SKM-1 treated with dmso at 0.1 percent for 144 hours (cell line): ENCODE data around the gene NKX2-3.

ENCODE experiments used
- DNase-seq: peaks from one replicate; lab custom pipeline; 2025; ENCODE audit not compliant: unreplicated experiment; lab: John Stamatoyannopoulos, UW

NKX2-3 gene

DNA sequence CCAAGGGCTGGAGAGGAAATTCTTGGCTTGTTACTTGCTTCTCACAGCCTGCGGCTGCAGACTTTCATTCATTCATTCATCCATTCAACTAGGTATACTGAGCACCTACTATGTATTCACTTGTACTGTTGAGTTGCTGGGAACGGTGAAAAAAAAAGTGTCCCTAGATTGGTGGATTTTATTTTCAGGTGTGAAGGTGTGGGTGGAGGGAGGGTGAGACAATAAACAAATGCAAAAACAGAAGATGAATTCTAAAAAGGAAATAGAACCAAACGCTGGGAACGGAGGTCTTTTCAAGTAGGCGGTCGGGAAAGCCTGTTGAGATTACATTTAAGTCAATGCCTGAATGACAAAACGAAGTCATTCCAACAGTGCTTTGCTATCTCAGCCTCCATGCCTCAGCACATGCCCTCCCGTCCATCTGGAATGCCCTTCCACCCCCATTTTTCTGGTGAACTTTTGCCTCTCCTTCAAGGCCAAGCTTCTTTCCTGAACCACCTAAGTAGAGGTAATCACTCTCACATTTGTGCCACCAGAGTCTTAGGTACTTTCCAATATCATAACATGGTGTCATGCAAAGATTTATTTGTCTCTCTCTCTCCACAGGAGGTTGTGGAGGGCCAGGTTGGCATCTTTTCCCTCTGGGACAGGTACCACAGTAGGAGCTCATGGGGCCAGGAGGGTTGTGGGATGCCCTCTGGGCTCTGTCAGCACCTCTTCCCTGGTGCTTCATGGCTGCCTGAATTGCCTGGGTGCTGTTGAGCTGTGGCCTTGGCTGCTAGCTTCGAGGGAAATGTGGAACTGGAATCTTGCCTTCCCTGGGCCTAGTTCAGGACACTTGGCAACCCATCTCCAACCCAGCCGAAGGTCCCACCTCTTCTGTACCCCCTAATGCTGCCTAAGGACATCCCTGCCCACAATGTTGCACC, 5.5 kb downstream of the NKX2-3 start:
- DNase-seq = no peak

DNA sequence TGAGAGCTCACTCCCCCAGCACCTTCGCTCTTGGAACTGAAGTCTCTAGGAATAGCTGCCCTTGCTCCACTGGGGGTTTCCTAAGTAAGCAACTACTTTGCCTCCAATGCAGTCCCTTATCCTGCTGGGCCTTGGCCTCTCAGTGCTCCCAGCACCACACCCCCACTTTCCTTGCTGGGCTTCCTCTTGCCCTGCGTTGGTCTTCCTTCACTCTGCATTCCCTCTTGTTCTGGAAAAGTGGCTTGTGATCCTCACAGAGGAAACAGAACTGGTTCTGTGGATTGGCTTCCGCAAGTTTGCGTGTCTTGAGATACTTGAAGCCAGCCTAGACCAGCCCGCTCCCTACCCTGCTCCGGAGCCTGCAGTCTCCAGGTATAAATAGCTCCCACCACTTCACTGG, 6.4 kb downstream of the NKX2-3 start:
- DNase-seq = no peak

DNA sequence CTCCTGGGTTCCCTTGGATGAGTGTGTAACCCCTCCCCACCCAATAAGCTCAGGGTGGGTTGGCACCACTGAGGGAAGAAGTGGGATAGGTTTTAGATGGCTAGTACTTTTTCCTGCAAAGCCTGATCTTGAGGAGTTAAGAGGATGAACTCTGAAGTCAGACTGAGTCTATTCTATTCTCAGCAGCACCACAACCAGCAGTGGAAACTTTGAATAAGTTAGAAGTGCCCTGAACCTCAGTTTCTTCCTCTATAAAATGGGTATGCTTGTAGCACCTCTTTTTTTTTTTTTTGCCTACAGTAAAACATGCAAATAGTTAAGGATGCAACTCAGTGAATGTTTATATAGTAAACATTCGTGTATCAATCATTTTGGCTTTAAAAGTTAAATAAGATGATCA, 7.1 kb downstream of the NKX2-3 start:
- DNase-seq = no peak

DNA sequence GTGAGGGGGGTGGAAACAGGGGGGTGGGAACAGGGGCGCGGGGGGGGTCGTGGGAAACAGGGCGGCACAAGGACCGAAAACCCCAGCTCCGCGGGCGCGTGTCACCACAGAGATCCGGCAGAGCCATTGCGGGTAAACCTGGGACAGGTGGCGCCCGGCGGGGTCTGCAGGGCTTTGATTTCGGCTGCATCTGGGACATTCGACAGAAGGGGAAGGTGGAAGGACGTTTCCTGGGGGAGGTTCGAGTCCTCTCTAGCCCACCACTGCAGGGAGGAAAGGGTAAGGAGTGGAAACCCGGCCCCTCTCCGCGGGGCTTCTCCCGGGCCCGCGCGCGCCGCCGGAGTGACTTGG, 7.5 kb downstream of the NKX2-3 start:
- no peak for DNase-seq

DNA sequence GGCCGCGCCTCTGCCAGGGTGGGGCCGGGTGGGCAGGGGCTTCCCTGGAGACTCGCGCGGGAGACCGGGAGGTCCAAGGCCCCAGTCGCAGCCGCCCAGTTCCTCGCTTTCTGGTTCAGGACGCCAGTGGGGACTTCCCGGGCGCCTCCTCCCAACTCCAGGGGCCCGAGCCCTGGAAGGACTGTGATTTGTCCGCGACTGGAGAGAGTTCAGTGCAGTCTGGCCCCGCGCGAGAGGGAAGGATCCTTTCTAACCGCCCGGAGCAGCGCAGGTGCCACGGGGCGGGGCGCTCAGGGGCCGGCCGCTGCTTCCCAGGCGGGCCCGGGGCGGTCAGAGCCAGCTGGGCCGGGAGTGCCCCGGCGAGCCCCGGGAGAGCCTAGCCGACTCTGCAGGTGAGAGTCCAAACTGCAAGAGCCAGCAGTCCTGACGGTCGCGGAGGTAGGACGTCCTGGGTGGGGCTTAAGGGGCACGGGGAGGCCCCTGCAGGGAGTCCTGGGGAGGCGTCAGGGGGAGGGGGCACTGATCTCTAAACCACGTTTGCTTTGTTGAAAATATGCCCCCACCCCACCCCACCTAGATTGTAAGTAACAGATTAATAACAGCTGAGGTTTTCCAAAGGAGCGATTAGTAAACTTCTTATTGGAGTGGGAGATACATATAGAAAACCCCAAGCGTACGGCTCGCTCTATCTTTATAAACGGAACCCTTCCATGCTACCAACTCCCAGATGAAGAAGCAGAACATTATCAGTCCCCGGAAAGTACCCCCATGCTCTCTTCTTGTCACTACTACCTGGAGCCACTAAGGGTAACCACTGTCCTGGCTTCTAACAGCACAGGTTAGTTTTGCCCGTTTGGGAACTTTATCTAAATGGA, 8.2 kb downstream of the NKX2-3 start:
- no peak for DNase-seq

DNA sequence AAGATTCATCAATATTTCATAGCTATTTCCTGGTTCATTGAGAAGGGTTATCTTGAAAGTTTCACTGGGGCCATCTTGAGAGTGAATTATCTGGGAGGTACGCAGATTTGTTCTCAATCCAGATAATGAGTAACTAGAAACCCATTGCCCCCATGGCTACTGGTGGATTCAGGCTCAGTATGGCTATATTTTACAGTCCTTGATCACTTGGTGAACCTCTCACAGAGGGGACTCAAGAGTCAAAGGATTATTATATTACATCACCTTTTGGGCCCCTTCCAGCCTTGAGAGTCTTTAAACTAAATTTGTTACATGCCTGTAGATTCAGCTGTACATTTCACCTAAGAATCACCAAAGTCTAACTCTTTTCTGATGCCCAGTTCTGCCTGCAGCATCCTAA, 11.6 kb downstream of the NKX2-3 start:
- no peak for DNase-seq

DNA sequence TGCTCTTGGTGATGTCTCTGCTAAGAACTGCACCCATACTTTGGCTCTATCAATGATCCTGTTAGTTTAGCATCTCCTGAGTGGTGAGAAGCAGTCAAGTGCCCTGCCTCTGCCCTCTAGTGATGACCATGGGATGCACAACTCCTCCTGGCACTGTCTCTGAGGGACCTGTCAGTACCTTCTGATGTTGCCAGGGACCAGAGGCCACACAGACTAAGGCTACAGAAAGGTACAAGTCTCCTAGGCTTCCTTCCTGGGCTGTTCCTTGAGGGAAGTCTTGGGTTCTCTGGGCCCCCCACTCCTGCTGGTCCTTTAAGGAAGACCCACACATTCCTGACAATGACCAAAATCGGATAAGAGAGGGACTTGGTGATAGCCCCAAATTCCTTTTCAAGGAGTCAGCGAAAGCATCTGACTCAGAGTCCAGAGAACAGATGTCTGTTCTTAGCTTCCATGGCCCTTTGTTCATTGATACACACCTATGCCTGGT, 15.3 kb downstream of the NKX2-3 start:
- peak; percentile 48 for DNase-seq

DNA sequence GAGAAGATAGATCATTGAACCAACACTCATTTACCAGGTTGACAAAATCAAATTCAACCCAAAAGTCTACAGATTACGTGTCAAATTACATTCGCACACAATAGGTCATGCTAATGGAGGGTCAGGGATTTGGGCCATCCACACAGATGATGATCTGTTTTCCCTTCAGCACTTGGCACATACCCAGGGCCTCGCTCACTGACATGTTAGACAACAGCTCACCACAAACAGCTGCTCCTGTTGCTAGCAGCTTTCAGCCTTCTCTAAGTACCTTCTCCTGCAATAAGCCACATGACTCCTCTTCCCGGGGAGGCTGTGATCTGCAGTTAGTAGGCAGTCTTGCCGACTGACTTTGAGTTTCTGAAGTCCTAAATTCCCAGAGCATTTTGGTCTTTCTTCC, 18.4 kb downstream of the NKX2-3 start:
- DNase-seq = no peak

DNA sequence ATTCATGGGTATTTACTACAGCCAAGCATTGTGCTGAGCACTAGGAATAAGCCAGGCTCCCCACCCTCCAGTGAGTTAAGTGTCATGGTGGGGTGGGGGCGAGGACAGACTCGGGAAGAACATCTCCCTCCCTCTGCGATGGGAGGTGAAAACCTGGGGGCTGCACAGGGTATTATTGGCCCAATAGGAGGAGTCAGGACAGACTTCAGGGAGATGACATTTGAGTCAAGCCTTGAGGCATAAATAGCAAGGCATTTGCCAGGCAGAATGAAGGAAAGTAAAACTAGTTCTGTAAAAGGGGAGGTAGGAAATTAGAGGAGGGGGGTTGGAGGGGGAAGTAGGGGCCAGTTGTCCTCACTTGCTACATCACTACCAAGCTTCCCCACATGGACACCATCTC, 18.9 kb downstream of the NKX2-3 start:
- no peak for DNase-seq

DNA sequence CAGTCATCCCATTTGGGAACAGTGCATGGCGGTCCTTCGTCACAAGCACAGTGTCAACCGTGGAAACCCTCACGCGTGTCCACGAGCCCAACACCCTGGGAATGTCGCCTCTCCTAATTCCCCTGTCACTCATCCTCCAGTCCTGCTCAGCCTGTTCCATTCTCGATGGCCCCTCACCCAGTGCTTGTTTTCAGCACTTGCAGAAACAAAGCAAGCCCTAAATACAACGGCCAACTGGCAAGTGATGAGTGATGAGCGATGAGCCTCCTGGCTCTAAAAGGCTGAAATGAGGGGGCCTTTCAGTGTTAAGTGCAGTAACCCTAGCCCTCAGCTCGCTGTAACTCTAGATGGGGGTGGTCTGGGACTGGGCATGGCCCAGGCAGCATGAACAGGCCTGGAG, 22.6 kb downstream of the NKX2-3 start:
- no peak for DNase-seq

DNA sequence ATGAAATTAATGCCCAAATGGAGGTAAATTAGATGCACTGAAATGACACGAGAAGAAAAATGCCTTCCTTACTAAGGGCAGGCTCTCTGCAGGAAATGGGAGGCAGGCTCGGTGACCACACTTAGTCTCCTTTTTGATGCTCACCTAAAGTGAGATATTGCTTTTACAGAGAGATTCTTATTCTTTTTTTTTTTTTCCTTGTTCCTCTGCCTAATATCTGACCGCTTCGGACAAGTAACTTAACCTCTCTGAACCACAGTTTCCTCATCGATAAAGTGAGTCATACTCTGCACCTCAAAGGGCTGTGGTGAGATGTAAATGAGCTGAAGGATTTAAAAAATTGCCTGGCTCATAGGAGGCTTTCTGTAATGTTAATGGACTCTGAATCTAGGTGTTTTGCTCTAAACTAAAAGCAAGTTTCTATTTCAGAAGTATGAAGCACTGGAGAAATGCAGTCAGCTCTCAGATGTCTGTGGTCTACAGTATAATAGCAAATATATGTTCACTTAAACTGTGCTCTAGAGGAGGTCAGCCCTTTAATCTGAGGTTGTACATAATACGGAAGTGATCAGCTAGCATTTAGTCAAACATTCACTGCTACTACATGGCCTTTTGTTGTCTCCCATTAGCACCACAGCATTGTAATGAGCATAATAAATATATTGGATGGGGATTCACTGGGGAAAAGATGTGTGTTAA, 23.2 kb downstream of the NKX2-3 start:
- DNase-seq = no peak

DNA sequence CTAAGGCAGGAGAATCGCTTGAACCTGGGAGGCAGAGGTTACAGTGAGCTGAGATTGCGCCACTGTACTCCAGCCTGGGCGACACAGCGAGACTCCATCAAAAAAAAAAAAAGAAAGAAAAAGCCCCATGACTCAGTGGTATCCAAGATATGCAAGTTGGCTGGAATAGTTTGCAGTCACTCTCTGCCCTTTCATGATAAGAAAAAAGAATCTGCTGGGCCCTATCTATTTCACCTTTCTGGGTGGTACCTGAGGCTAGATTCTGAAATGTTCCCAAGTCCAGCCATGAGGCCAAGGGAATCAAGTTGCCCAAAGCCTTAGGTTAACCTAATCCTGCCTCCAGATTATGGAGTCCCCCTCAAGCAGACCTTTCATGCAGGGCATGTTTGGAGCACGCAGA, 24.3 kb downstream of the NKX2-3 start:
- no peak for DNase-seq

DNA sequence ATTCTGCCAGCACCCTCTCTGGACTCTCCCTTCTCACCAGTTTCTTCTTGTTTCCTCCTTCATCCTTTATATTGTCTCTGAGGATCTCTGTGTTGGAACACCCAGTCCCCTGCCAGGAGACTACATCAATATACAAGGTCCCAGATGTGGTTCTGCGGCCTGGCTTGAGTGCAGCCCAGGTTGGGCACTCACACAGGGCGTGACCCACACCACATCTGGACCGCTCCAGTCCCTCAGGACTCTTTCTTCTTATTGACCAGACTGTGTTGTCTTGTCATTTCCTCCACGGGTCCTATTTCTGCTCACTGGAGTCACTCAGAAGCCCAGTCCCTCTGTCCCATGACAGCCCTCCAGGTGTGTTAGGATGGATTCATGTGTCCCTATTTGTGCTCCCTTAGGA, 26.0 kb downstream of the NKX2-3 start:
- no peak for DNase-seq

DNA sequence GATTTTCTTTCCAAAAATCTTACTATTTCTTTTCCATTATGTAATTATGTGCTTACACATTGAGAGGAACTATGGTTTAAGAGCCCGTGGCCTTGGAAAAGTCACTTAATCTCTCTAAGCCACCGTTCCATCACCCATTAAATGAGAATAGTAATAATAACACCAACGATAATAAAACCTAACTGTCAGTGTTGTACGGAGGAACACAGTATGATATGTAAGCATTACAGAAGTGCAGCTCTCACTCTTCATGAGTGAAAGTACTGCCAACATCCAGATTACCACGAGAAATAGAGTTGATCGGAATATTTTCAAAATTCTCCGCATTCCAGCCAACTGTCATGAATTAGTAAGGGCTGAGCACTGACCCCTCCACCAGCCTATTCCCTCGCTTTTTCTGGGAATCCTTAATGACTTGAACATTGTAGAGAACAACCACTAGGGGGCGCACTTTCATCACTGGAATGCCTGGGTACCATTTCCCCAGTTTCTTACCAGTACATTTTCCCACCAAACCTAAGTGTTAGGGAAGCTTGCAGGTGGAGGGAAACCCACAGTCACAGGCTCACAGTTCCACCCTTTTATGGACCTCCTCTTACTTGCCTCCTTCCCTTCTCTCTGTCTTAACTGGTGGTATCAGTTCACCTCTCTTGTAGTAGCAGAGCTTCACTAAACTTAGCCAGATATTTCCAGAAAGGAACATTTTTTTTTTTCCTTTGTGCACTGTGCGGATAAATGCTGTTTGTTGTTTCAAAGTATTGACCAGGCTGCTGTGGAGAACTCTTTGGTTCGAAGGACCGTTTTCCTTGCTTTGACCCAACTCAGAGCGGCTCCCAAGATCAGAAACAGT, 27.8 kb downstream of the NKX2-3 start:
- DNase-seq = peak; percentile 39

DNA sequence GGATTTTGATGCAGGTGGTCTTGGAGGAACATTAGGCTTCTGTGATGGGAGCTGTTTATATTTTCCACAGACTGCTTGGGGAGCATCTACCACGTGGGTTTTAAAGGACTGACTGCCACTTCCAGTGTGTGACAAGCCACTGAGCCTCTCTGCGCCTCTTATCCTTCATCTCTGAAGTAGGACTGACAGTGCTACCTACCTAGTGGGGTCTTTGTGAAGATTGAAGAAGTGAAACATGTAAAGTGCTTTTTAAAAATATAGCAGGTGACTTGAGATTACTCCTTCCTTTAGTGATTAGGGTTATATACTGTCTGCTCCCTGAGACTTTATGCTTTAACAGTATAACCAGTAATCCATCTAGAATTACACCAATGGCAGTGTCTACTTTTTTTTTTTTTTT, 29.9 kb downstream of the NKX2-3 start:
- DNase-seq = no peak

DNA sequence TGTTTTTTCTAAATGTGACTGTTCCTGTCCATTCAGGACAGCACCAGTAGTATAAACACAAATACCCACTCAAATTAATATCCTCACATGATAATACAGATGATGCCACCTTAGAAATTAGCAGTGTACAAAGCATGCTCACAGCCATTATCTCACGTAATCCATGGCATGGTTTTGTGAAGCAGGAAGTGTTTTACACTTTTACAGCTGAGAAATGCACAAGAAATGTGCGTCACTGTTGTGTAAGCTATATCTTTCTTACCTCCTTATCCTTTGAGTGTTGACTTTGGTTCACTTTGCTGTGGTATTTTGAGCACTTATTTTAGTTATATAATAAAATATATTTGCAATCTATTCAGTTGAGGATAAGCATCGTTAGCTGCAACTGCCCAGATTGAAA, 31.6 kb downstream of the NKX2-3 start:
- no peak for DNase-seq

DNA sequence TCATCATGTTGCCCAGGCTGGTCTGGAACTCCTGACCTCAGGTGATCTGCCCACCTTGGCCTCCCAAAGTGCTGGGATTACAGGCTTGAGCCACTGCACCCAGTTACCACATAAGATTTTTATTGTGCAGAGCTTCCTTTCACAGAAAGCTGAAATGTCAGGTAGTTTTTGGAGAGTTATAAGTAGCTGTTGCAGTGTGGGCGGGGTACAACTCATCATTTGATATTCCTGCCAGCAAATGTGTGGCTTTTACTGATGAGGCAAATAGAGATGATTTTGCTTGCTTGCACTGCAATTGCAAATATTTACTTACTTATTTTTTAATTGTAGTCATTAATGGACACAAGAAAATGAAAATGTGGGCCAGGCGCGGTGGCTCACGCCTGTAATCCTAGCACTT, 32.4 kb downstream of the NKX2-3 start:
- no peak for DNase-seq

DNA sequence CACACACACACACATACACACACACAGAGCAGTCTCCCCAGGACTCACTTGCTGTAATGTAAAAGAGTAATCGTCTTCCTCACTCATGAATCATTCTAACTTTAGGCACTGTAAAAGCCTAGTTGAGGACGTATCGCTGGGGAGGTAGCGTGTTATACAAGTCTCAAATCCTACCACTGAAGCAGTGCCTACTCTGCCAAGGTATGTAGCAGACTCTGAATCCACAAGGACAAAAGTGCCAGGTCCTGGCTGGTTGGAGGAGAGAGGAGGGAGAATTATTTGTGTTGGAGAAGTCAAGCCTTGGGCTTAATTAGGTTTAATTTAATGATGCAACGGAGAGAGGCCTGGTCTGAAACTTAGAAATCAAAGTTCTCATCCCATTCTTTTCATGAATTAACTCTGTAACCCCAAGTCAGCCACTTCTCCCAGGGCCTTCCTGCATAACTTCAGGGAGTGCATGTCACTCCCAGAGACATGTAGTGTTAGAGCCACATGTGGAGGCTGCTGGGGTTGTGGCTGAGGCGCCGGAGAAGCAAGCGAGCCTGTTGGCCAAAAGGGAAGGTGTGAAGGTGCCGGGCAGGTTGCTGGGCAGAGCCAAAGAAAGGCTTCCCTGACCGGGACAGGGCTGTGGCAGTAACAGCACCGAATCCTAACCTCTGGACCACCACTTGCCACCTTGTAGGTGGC, 36.7 kb downstream of the NKX2-3 start:
- no peak for DNase-seq

DNA sequence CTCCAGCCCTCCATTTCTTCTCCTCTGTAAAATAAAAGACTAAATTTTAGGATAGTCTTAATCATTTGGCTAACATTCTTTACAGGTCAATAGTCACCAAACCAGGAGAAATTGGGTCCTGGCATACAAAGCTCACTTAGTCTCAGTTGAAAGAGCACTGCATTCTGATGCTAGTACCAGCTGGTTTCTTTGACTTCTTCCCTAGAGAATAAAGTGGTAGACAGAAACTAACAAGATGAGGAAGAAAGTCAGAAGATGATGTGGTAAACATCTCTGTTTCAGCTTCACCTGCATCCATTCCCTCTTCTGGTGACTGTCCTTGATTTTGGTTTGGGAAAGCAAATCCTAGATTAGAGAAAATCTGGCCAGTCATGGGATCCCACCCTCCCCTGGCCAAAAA, 37.2 kb downstream of the NKX2-3 start:
- no peak for DNase-seq

DNA sequence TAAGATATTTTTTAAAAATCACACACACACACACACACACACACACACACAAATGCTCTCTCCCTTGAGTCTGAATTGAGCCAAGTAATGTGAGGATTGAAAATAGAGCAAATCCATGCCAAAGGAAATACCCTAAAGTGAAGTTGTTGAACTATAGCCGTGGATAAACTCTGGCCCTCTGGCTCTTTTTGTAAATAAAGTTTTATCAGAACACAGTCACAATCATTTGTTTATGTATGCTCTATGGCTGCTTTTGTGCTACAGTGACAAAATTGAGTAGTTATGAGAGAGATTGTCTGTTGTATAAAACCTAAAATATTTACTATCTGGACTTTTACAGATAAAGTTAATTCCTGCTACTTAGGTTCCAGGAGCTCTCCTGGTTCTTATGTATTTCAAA, 39.1 kb downstream of the NKX2-3 start:
- DNase-seq = no peak
